GM18951 (cell line): ENCODE results near the gene SIRT5.

Source experiments
- POLR2A ChIP-seq: IDR thresholded peaks from 4 replicates; pipeline ENCODE4 v1.6.1; 2011; ENCODE audit warnings: mild to moderate bottlenecking; ENCODE audit not compliant: insufficient read length, insufficient read depth; ENCODE audit errors: extremely low read depth
- in situ Hi-C: fragments of 300-500 bp; cut with MboI; formaldehyde crosslinking; loops from one replicate; pipeline ENCODE4 v1.12.0; 2022; ENCODE audit warnings: low sequenced_read_pairs, mixed read lengths, inconsistent platforms; ENCODE audit not compliant: unreplicated experiment

The SIRT5 gene

GRCh38 chr6:13577926-13578325, 3.5 kb downstream of the SIRT5 start:
- TF ChIP-seq POLR2A, result no peak
- in situ Hi-C loops, result no loop called here

- in situ Hi-C loops, result no loop called here
- no peak for TF ChIP-seq POLR2A
Observed at GRCh38 chr6:13579911-13580310, 5.5 kb downstream of the SIRT5 start.

- in situ Hi-C loops, result no loop called here
- TF ChIP-seq POLR2A, result no peak
Observed at GRCh38 chr6:13581700-13582229, 7.4 kb downstream of the SIRT5 start.

GRCh38 chr6:13586603-13587542, 12.5 kb downstream of the SIRT5 start:
- in situ Hi-C loops, result no loop called here
- TF ChIP-seq POLR2A, result no peak

- TF ChIP-seq POLR2A, result no peak
- in situ Hi-C loops, result no loop called here
Observed at GRCh38 chr6:13589801-13590200, 15.4 kb downstream of the SIRT5 start.

GRCh38 chr6:13590574-13591153, 16.3 kb downstream of the SIRT5 start:
- in situ Hi-C loops, result no loop called here
- TF ChIP-seq POLR2A, result no peak

- in situ Hi-C loops, result no loop called here
- TF ChIP-seq POLR2A, result no peak
Observed at GRCh38 chr6:13591205-13591921, 17.0 kb downstream of the SIRT5 start.

GRCh38 chr6:13593103-13593502, 18.7 kb downstream of the SIRT5 start:
- TF ChIP-seq POLR2A, result no peak
- in situ Hi-C loops, result no loop called here

- no peak for TF ChIP-seq POLR2A
- in situ Hi-C loops, result no loop called here
Observed at GRCh38 chr6:13593720-13594119, 19.3 kb downstream of the SIRT5 start.

- in situ Hi-C loops, result no loop called here
- no peak for TF ChIP-seq POLR2A
Observed at GRCh38 chr6:13597073-13597472, 22.7 kb downstream of the SIRT5 start.

GRCh38 chr6:13600036-13600435, 25.6 kb downstream of the SIRT5 start:
- in situ Hi-C loops, result no loop called here
- no peak for TF ChIP-seq POLR2A

GRCh38 chr6:13604135-13604534, 29.7 kb downstream of the SIRT5 start:
- no peak for TF ChIP-seq POLR2A
- in situ Hi-C loops, result no loop called here

- in situ Hi-C loops, result no loop called here
- no peak for TF ChIP-seq POLR2A
Observed at GRCh38 chr6:13604546-13605416, 30.4 kb downstream of the SIRT5 start.

- no peak for TF ChIP-seq POLR2A
- in situ Hi-C loops, result no loop called here
Observed at GRCh38 chr6:13605634-13606033, 31.2 kb downstream of the SIRT5 start.
